B cell (primary cell): Measurements from ENCODE around the gene DOCK4.

Experiments
- CTCF ChIP-seq: fragments of 200-600 bp; IDR thresholded peaks from one replicate; pipeline ENCODE4 v1.8.0; 2022; ENCODE audit warnings: antibody characterized with exemption, mild to moderate bottlenecking
- EZH2 ChIP-seq: IDR thresholded peaks from 2 replicates; pipeline ENCODE4 v1.6.1; 2012; ENCODE audit warnings: borderline replicate concordance, low read depth, mild to moderate bottlenecking, moderate library complexity, low read length; ENCODE audit not compliant: insufficient read depth, poor library complexity, severe bottlenecking

DNA sequence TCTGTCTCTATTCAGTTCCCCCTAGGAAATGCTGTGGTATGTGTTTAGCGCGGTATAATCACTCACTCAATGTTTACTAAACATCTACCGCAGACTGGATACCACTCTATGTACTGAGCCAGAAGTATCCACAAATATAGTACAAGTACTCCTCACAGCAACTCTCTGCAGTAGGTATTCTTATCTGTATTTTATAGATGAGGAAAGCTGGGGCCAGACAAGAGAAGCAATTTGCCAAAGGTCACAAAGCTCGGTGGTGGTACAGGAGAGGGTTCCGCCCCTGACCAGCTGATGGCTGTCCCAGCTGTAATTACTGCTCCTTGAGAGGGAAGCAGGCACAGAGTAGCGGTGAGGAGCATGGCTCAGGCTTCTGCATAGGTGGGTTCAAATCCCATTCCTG is 184.1 kb downstream of the DOCK4 start:
- TF ChIP-seq CTCF, result no peak
- no peak for TF ChIP-seq EZH2
